HG03103 (cell line): ENCODE results near the gene SCMH1.
"Not testable (repeated sequence)": the region's sequence is repeated elsewhere in the genome, so short reads cannot be mapped to it uniquely, and the experiment has no call there.

Experiments used
- ATAC-seq: cut with Tn5 transposase; IDR thresholded peaks from one replicate; pipeline ENCODE4 v1.9.1; 2021; ENCODE audit warnings: low read depth; ENCODE audit not compliant: unreplicated experiment

The SCMH1 gene

DNA sequence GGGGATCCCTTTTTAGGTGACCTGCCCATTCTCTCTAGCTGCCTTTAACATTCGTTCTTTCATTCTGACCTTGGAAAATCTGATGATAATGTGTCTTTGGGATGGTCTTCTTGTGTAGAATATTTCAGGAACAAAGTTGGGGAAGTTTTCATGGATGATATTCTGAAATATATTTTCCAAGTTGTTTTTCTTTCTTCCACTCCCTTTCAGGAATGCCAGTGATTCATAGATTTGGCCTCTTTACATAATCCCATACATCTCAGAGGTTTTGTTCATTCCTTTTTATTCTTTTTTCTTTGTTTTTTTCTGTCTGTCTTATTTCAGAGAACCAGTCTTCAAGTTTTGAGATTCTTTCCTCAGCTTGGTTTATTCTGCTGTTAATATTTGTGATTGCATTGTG, 13.9 kb upstream of the SCMH1 start:
- ATAC-seq = no peak

GRCh38 chr1:41251120-41251519, 9.0 kb upstream of the SCMH1 start:
- ATAC-seq = not testable (repeated sequence)

DNA sequence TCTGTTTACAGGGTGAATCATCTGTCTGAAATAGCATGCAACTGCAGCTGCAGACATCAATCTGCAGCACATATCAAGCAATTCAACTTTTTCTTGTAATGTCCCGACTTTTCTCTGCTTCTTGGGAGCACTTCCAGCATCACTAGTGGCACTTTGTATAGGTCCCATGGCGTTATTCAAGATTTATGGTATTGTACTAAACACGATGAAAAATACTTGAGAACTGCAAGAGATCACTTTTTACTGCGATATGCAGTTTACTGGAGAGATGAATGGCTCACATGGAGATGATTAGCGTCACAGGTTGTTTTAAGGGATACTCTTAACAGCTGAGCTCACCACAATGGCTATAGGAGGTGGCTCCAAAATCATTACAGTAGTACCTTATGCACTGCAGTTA, 7.2 kb upstream of the SCMH1 start:
- no peak for ATAC-seq

GRCh38 chr1:41246568-41246967, 4.5 kb upstream of the SCMH1 start:
- no peak for ATAC-seq

- ATAC-seq = no peak
Observed at GRCh38 chr1:41245659-41246058, 3.6 kb upstream of the SCMH1 start.

DNA sequence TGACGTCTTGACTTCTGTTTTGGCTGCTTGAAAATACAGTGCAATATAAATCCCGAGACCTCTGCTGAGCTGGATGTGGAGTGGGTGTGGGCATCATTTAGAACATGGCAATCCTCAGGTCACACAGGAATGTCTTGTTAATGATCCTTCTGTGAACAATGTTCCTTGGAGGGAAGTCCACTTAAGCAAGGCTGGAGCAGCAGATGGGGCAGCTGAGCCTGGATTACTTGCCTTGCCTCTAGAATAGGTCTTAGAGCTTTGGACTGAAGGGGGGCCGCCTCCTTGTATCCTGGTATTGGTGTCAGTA, 926 bp upstream of the SCMH1 start:
- ATAC-seq = no peak

- peak; percentile 3 for ATAC-seq
Observed at GRCh38 chr1:41242342-41243078, 404 bp upstream of the SCMH1 start.

GRCh38 chr1:41241354-41241748, 755 bp downstream of the SCMH1 start:
- peak; percentile 37 for ATAC-seq

- no peak for ATAC-seq
Observed at GRCh38 chr1:41240781-41241353, 1.2 kb downstream of the SCMH1 start.

DNA sequence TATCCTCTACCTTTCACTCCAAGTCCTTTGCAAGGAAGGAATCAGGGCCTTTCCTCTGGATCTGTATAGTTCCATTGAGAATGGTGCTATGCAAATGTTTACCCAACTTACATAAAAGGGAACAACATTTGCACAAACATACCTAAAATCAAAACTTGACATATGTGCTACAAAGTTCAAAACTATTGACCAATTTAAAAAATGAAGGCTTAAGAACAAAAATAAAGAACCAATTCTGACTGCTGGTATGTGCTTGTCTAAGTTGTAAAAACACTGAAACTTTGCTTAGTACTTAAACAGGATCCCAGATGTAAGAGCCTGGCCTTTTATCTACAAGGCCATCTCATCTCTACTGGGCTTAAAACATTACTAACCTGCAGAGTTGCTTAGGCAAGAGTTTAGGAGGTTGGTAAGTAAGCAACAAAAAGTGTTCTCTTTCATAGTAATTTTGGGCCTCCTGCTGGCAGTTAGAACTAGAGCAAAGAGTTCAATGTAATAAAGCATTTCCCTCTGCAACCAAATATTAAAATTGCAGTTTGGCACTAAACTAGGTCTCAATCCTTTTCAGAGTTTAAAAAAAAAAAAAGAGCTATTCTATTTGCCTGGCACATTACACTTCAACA, 2.0 kb downstream of the SCMH1 start:
- no peak for ATAC-seq

GRCh38 chr1:41238311-41238988, 3.7 kb downstream of the SCMH1 start:
- ATAC-seq = no peak

DNA sequence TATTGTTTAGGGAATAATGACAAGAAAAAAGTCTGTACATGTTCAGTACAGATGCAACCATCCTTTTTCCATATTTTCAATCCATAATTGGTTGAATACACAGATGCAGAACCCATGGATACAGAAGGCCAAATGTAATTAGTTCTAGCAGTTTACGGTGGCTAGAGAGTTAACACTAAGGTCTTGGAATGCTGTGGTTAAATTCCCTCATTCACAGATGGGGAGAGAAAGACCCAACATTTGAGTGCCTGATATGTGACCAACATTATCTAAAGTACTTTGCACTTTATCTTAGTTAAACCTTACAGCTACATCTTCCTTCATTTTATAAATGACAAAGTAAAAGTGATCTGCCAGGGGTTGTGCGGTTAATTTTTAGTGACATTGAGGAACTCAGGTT, 5.3 kb downstream of the SCMH1 start:
- ATAC-seq = no peak

DNA sequence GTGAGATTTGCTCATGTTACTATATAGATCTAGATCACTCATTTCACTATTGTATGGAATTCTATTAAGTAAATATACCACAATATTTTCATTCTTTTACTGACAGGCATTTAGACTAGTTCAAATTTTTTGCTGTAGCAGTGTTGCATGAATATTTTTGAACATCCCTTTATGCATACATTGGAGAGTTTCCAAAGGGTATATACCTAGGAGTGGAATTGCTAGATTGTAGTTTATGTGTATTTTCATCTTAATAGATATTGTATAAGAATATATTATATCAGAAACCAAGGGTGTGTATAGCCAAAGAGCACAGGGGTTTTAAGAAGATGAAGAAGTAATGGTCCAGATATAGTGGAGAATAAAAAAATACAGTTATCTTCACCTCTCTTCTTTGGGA, 6.2 kb downstream of the SCMH1 start:
- no peak for ATAC-seq

DNA sequence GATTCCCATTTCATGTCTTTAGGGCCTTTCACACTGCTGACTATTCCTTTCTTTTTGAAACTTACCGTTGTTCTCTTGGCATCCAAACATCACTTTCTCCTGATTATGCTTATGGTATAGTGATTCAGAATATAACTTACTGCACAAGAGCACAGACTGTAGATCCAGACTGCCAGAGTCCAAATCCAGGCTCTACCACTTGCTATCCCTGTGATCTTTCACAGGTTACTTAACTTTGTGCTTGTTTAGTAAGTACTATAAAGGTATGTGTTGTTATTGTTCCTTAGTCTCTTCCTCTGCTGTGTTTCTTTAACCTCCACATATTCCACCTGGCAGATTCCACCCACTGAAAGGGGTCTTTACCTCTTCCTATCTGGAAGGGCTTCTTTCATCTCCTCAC, 8.4 kb downstream of the SCMH1 start:
- no peak for ATAC-seq

- no peak for ATAC-seq
Observed at GRCh38 chr1:41232305-41232704, 9.8 kb downstream of the SCMH1 start.

- ATAC-seq = no peak
Observed at GRCh38 chr1:41230656-41231055, 11.4 kb downstream of the SCMH1 start.

- ATAC-seq = not testable (repeated sequence)
Observed at GRCh38 chr1:41229219-41229618, 12.9 kb downstream of the SCMH1 start.

DNA sequence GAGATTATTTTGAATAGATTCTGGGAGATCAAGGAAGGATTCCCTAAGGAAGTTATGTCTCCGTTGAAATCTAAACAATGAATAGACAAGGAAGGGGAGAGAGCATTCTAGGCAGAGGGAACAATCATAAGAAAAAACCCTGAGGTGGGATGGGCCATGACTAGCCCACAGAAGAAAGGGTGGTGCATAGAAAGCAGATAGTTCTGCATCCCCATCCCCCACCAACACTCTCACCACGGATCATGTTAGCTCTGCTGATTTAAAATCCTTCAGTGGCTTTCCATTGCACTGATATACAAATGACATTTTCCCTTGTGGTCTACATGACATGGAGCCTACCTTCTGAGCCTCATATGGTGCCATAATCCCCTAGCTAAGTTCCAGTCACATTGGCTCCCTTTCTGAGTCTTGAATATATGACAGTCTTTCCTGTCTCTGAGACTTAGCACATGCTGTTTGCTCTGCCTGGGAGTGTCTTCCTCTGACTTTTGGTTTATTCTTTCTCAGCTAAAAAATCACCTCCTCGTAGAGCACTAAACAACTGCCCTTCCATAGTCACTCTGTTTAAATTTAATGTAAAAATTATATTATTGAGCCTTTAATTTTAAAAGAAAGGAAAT, 15.2 kb downstream of the SCMH1 start:
- no peak for ATAC-seq

GRCh38 chr1:41225495-41225894, 16.6 kb downstream of the SCMH1 start:
- no peak for ATAC-seq

GRCh38 chr1:41222496-41222895, 19.6 kb downstream of the SCMH1 start:
- ATAC-seq = no peak

- ATAC-seq = no peak
Observed at GRCh38 chr1:41221995-41222394, 20.1 kb downstream of the SCMH1 start.
